SU-DHL-6 (cell line): ENCODE data around the gene ZMYM5.
A peak's percentile ranks its signal among the peaks of the same experiment; 100 is the strongest.

Source experiments
- H2AFZ ChIP-seq: fragments of 200-600 bp; sonication (generic); 2 replicates; pipeline ENCODE4 v1.6.1; 2014; ENCODE audit warnings: low read depth, mild to moderate bottlenecking, moderate library complexity, mixed read lengths, antibody characterized with exemption, low read length; ENCODE audit not compliant: severe bottlenecking
- H3F3A ChIP-seq: fragments of 200-600 bp; shearing (Covaris generic); 2 replicates; pipeline ENCODE4 v1.6.0; 2016; ENCODE audit warnings: antibody characterized with exemption, mild to moderate bottlenecking; ENCODE audit not compliant: insufficient read depth
- H3K27ac ChIP-seq: fragments of 200-600 bp; sonication (generic); 2 replicates; pipeline ENCODE4 v1.5.1; 2016; ENCODE audit warnings: low read depth, mild to moderate bottlenecking, low read length, moderate library complexity, mixed read lengths
- H3K27me3 ChIP-seq: fragments of 200-600 bp; sonication (generic), shearing (Covaris generic); 2 replicates; pipeline ENCODE4 v1.6.0; 2014; ENCODE audit warnings: mild to moderate bottlenecking, low read length
- H3K36me3 ChIP-seq: fragments of 200-600 bp; sonication (generic); 2 replicates; pipeline ENCODE4 v1.6.1; 2014; ENCODE audit warnings: mild to moderate bottlenecking, low read length, mixed read lengths
- H3K4me2 ChIP-seq: fragments of 300-600, 200-600 bp; shearing (Covaris generic), sonication (generic); 2 replicates; pipeline ENCODE4 v1.6.0; 2014; ENCODE audit warnings: low read length, low read depth, mild to moderate bottlenecking; ENCODE audit not compliant: poor library complexity, severe bottlenecking
- H3K4me3 ChIP-seq: fragments of 200-600 bp; sonication (generic); 2 replicates; pipeline ENCODE4 v1.5.1; 2014; ENCODE audit warnings: antibody characterized with exemption, low read length, mild to moderate bottlenecking, mixed read lengths; ENCODE audit not compliant: insufficient read depth, poor library complexity, severe bottlenecking
- H3K79me2 ChIP-seq: fragments of 200-600 bp; sonication (generic); 2 replicates; pipeline ENCODE4 v1.6.1; 2014; ENCODE audit warnings: mild to moderate bottlenecking, low read length, moderate library complexity; ENCODE audit not compliant: insufficient read depth
- H3K9ac ChIP-seq: fragments of 200-600 bp; sonication (generic); 2 replicates; pipeline ENCODE4 v1.7.0; 2014; ENCODE audit warnings: mild to moderate bottlenecking, low read length
- H3K9me2 ChIP-seq: fragments of 200-600 bp; sonication (generic); replicated peaks from 2 replicates; pipeline ENCODE4 v1.6.1; 2014; ENCODE audit warnings: low read length; ENCODE audit not compliant: insufficient read depth
- H3K9me3 ChIP-seq: fragments of 200-600 bp; sonication (generic); 2 replicates; pipeline ENCODE4 v1.6.1; 2014; ENCODE audit warnings: low read length, mixed read lengths; ENCODE audit not compliant: insufficient read depth
- H4K20me1 ChIP-seq: fragments of 200-600 bp; sonication (generic); 2 replicates; pipeline ENCODE4 v1.6.1; 2014; ENCODE audit warnings: low read depth, mild to moderate bottlenecking, antibody characterized with exemption, low read length, moderate library complexity, mixed read lengths
- EZH2phosphoT487 ChIP-seq: fragments of 200-600 bp; sonication (generic), shearing (Covaris generic); conservative IDR thresholded peaks from 2 replicates; pipeline ENCODE4 v1.6.1; 2018; ENCODE audit warnings: mild to moderate bottlenecking, antibody characterized with exemption, low read length, moderate library complexity, mixed read lengths
- TF ChIP-seq, protein P1 (sequence below): fragments of 200-600 bp; sonication (generic); IDR thresholded peaks from one replicate; pipeline ENCODE4 v1.5.1; 2017; ENCODE audit warnings: antibody characterized with exemption, mild to moderate bottlenecking, low read length, moderate library complexity; ENCODE audit not compliant: insufficient read depth, poor library complexity, severe bottlenecking

ZMYM5 gene

DNA sequence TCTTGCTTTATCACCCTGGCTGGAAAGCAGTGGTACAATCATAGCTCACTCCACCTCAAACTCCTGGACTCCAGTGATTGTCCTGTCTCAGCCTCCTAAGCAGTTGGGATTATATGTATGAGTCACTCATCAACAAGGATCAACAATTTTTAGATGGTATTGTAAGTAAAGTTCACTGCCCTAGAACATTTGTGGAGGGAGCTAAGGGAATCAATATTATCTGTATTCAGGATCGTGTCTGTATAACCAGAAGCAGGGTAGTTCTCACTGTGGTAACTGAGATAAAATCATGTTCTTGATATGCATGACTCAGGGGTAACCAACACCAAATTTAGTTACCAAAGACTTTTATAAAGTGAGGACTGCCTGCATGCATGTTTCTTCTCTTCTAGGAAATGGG is 27.0 kb downstream of the ZMYM5 start:
- Histone ChIP-seq H4K20me1 (no peaks in the 10 kb centered on the region), H3K27ac (no peak overlapping the region), H3K9ac (no peak overlapping the region), H3K9me2 (no peaks in the 10 kb centered on the region), H3K4me2 (no peak overlapping the region), H3K4me3 (no peak overlapping the region), H3K79me2 (peaks cover 2% of the 10 kb centered on the region; the same call in 1 of the 2 replicates), H2AFZ (no peak overlapping the region), H3F3A (no peaks in the 10 kb centered on the region), H3K9me3 (no peaks in the 10 kb centered on the region), H3K36me3 (peaks cover 18% of the 10 kb centered on the region; the same call in 1 of the 2 replicates), H3K27me3 (no peaks in the 10 kb centered on the region)
- TF ChIP-seq EZH2phosphoT487, result no peak

DNA sequence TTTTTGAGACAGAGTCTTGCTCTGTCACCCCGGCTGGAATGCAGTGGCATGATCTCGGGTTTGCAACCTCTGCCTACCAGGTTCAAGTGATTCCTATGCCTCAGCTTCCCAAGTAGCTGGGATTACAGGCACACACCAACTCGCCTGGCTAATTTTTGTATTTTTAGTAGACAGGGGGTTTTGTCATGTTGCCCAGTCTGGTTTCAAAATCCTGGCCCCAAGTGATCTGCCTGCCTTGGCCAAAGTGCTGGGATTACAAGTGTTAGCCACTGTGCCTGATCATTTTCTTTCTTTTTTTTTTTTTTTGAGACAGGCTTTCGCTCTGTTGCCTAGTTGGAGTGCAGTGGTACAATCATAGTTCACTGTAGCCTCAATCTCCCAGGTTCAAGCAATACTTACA is 28.7 kb downstream of the ZMYM5 start:
- TF ChIP-seq, protein P1, sequence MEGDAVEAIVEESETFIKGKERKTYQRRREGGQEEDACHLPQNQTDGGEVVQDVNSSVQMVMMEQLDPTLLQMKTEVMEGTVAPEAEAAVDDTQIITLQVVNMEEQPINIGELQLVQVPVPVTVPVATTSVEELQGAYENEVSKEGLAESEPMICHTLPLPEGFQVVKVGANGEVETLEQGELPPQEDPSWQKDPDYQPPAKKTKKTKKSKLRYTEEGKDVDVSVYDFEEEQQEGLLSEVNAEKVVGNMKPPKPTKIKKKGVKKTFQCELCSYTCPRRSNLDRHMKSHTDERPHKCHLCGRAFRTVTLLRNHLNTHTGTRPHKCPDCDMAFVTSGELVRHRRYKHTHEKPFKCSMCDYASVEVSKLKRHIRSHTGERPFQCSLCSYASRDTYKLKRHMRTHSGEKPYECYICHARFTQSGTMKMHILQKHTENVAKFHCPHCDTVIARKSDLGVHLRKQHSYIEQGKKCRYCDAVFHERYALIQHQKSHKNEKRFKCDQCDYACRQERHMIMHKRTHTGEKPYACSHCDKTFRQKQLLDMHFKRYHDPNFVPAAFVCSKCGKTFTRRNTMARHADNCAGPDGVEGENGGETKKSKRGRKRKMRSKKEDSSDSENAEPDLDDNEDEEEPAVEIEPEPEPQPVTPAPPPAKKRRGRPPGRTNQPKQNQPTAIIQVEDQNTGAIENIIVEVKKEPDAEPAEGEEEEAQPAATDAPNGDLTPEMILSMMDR, result no peak
- no peak for TF ChIP-seq EZH2phosphoT487
- Histone ChIP-seq H2AFZ (no peak overlapping the region), H3K27me3 (no peaks in the 10 kb centered on the region), H4K20me1 (no peaks in the 10 kb centered on the region), H3K9ac (no peak overlapping the region), H3K27ac (no peak overlapping the region), H3K9me2 (no peaks in the 10 kb centered on the region), H3K4me3 (no peak overlapping the region), H3K79me2 (no peaks in the 10 kb centered on the region), H3K9me3 (no peaks in the 10 kb centered on the region), H3F3A (no peaks in the 10 kb centered on the region), H3K36me3 (peaks cover 17% of the 10 kb centered on the region; the same call in 1 of the 2 replicates), H3K4me2 (no peak overlapping the region)

DNA sequence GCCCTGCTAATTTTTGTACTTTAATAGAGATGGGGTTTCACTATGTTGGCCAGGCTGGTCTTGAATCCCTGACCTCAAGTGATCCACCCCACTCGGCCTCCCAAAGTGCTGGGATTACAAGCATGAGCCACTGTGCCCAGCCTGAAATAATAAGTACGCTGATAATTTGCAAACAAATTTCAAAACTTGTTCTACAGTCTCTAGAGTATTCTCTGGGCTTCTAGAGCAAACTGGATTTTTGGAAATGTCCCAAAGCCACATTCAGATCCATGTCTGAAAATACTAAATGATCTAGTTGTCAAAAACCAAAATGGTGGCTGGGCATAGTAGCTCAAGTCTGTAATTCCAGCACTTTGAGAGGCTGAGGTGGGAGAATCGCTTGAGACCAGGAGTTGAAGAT is 40.8 kb downstream of the ZMYM5 start:
- H3K27ac ChIP-seq, result no peak overlapping the region
- peaks cover 8% of the 10 kb centered on the region for H3K36me3 ChIP-seq

DNA sequence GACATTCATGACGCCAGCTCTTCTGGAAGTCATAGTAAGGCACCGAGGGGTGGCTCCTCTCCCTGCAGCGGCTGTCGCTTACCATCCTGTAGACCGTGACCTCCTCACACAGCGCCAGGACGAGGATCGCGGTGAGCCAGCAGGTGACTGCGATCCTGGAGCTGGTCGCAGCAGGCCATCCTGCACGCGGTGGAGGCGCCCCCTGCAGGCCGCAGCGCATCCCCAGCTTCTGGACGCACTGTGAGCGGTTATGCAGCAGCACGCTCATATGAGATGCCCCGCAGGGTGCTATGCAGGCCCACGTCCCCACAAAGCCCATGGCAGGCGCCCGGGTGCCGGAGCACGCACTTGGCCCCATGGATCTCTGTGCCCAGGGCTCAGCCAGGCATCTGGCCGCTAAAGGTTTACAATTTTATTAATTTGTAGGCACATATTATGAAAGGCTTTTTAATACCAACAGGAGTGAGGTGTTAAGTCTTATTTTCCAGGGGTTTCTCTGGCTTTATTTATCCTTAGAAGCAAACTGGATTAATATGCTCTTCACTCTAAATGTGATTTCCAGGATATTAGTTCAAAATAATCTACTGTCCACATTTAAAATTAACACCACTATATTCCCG is 45.1 kb downstream of the ZMYM5 start:
- TF ChIP-seq, protein P1, result peak; percentile 31
- no peak for TF ChIP-seq EZH2phosphoT487
- Histone ChIP-seq H3K79me2 (no peaks in the 10 kb centered on the region), H3F3A (no peaks in the 10 kb centered on the region), H3K4me3 (no peak overlapping the region), H3K9me3 (no peaks in the 10 kb centered on the region), H3K27me3 (no peaks in the 10 kb centered on the region), H4K20me1 (no peaks in the 10 kb centered on the region), H3K4me2 (no peak overlapping the region), H3K9ac (no peak overlapping the region), H3K36me3 (no peaks in the 10 kb centered on the region), H2AFZ (no peak overlapping the region), H3K9me2 (no peaks in the 10 kb centered on the region), H3K27ac (no peak overlapping the region)

More for the DNA sequence above, 40.8 kb downstream of the ZMYM5 start:
- H3K79me2 ChIP-seq, result no peaks in the 10 kb centered on the region; the same call in 1 of the 2 replicates
- no peaks in the 10 kb centered on the region for H3K27me3 ChIP-seq
- H3K4me2 ChIP-seq, result no peak overlapping the region
- H3K9ac ChIP-seq, result no peak overlapping the region
- no peak overlapping the region for H3K4me3 ChIP-seq
- TF ChIP-seq, protein P1, result no peak
- TF ChIP-seq EZH2phosphoT487, result no peak
- no peaks in the 10 kb centered on the region for H4K20me1 ChIP-seq
- no peaks in the 10 kb centered on the region for H3K9me2 ChIP-seq
- no peaks in the 10 kb centered on the region for H3K9me3 ChIP-seq
- H3F3A ChIP-seq, result no peaks in the 10 kb centered on the region
- H2AFZ ChIP-seq, result no peak overlapping the region
